ENCODE results near the gene FHIT. TPM values are rescaled to one million over a fixed set of nuclear protein-coding genes. Genes with fewer than 3 reads are reported as not detected.
"Not testable (repeated sequence)": the region's sequence is repeated elsewhere in the genome, so short reads cannot be mapped to it uniquely, and the experiment has no call there.

FHIT gene
- total RNA-seq, 4 donors from 2014 or later: 3.5 to 17.0 (median 16.7) TPM

DNA sequence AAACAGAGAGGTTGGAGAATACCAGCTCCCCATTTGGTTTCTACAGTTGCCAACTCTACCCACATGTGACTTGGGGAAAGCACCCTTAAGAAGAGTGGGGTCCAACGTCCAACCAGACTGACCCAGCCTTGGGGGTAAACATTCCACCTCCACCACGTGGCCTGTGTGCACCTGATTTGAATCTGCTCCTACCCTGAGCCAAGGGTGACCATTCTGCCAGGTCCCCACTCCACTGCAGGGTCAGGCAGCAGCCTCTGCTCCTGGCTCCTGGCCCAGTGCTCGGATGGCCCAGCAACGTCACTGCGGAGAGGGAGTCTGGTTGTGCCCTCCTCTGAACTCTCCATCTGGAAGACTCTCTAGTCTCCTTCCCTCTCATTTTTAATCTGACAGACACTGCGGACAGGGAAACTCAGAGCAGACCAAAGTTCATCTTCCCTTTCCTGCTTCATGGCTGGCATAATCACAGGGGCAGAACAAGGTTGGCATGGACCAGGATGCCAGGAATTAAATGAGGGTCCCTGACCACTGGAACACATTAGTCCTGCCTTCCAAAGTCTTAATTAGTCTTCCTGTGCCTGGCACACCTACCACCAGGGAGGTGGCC lies 29.4 kb downstream of the FHIT start:
- DNase-seq: peak in 2 of 3 donors; percentile 45 to 55
- Histone ChIP-seq H3K9me3 (peaks cover 0 to 5% (median 0%) of the 10 kb centered on the region in 4 donors), H3K27me3 (no peaks in the 10 kb centered on the region), H3K27ac (no peak overlapping the region), H3K4me1 (no peaks in the 10 kb centered on the region), H3K36me3 (no peaks in the 10 kb centered on the region), H3K4me3 (no peak overlapping the region)
- TF ChIP-seq, protein P1, sequence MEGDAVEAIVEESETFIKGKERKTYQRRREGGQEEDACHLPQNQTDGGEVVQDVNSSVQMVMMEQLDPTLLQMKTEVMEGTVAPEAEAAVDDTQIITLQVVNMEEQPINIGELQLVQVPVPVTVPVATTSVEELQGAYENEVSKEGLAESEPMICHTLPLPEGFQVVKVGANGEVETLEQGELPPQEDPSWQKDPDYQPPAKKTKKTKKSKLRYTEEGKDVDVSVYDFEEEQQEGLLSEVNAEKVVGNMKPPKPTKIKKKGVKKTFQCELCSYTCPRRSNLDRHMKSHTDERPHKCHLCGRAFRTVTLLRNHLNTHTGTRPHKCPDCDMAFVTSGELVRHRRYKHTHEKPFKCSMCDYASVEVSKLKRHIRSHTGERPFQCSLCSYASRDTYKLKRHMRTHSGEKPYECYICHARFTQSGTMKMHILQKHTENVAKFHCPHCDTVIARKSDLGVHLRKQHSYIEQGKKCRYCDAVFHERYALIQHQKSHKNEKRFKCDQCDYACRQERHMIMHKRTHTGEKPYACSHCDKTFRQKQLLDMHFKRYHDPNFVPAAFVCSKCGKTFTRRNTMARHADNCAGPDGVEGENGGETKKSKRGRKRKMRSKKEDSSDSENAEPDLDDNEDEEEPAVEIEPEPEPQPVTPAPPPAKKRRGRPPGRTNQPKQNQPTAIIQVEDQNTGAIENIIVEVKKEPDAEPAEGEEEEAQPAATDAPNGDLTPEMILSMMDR (IDR thresholded peaks at IDR 0.05): no peak
- no peak for TF ChIP-seq POLR2A (IDR thresholded peaks at IDR 0.05)

DNA sequence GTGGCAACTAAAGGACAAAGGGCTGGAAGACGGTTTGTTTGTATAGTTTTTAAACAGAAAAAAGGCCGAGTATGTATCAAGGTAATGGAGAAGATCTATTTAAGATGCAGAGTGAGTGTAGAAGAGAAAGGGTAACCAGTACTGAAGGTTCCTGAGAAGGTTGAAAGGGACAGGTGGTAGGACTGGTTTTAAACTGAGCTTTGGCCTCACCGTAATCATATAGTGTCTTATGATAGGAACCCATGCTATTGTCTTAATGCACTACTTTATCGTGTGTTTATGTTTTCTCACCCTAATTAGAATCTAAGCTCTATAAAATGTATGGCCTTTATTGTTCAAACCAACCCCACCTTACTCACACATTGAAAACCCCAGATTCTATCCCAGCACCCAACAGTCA lies 32.7 kb downstream of the FHIT start:
- H3K27ac ChIP-seq: no peak overlapping the region
- no peaks in the 10 kb centered on the region for H3K4me1 ChIP-seq
- TF ChIP-seq, protein P1 (IDR thresholded peaks at IDR 0.05): no peak
- TF ChIP-seq POLR2A (IDR thresholded peaks at IDR 0.05): no peak
- no peak overlapping the region for H3K4me3 ChIP-seq
- no peak for DNase-seq
- H3K9me3 ChIP-seq: peaks cover 0 to 5% (median 0%) of the 10 kb centered on the region in 4 donors
- no peaks in the 10 kb centered on the region for H3K36me3 ChIP-seq
- no peaks in the 10 kb centered on the region for H3K27me3 ChIP-seq

DNA sequence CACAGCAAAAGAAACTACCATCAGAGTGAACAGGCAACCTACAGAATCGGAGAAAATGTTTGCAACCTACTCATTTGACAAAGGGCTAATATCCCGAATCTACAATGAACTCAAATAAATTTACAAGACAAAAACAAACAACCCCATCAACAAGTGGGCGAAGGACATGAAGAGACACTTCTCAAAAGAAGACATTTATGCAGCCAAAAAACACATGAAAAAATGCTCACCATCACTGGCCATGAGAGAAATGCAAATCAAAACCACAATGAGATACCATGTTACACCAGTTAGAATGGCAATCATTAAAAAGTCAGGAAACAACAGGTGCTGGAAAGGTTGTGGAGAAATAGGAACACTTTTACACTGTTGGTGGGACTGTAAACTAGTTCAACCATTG lies 35.1 kb downstream of the FHIT start:
- H3K4me1 ChIP-seq, H3K4me3 ChIP-seq, H3K27me3 ChIP-seq, DNase-seq, H3K9me3 ChIP-seq, H3K27ac ChIP-seq, H3K36me3 ChIP-seq: not testable (repeated sequence)

DNA sequence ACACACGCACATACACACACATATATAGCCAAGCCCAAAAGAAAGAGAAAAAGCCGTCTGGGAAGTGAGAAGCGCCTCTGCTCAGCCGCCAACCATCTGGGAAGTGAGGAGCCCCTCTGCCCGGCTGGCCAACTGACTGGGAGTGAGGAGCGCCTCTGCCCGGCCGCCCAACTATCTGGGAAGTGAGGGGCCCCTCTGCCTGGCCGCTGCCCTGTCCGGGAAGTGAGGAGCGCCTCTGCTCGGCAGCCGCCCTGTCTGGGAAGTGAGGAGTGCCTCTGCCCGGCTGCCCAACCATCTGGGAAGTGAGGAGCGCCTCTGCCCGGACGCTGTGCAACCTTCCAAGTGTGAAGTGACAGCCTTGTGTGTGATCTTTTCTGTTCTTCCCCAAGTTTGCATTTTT lies 49.2 kb downstream of the FHIT start:
- Histone ChIP-seq H3K4me3 (no peak overlapping the region), H3K4me1 (no peaks in the 10 kb centered on the region), H3K36me3 (no peaks in the 10 kb centered on the region), H3K27me3 (no peaks in the 10 kb centered on the region), H3K9me3 (no peaks in the 10 kb centered on the region), H3K27ac (no peak overlapping the region)
- no peak for DNase-seq
- TF ChIP-seq, protein P1 (IDR thresholded peaks at IDR 0.05): no peak
- no peak for TF ChIP-seq POLR2A (IDR thresholded peaks at IDR 0.05)

DNA sequence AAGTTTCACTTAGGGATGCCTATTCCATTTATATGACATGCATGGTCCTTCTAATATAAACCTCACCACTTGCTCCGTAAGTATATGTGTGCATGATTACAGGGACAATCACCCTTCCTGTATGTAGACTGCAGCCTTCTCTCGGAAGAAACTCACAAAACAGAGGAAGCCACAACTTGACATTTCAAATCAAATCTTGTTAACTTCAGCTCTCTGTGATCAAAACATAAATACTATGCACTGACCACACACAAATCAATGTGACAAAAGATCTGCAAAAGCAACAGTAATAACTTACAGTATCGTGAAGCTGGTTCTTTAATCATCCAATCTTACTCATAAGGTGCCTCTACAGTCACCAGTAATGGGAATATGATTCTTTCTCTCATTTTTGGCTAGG lies 50.2 kb downstream of the FHIT start:
- no peak for DNase-seq
- no peak overlapping the region for H3K4me3 ChIP-seq
- no peaks in the 10 kb centered on the region for H3K4me1 ChIP-seq
- no peak for TF ChIP-seq POLR2A (IDR thresholded peaks at IDR 0.05)
- TF ChIP-seq, protein P1 (IDR thresholded peaks at IDR 0.05): no peak
- H3K27me3 ChIP-seq: no peaks in the 10 kb centered on the region
- no peaks in the 10 kb centered on the region for H3K9me3 ChIP-seq
- H3K36me3 ChIP-seq: no peaks in the 10 kb centered on the region
- no peak overlapping the region for H3K27ac ChIP-seq

DNA sequence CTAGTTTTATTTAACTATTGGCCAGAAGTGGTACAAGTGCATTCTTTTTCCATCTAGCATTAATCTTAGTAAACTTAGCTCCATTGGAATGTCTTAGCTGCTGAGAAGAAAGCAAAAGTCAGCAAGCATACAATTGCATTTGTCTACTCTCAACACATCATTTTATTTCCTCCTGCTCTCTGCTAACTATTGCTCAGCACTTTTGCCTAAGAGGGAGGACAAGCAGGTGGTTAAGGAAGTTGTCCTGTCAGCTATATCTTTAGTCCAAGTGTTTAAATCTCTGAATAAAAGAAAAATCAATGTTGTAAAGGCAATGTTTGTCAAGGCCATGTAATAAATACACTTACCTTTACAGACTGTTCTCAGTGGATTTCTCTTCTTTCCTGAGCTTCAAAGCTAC lies 51.0 kb downstream of the FHIT start:
- TF ChIP-seq, protein P1 (IDR thresholded peaks at IDR 0.05): no peak
- no peak for TF ChIP-seq POLR2A (IDR thresholded peaks at IDR 0.05)

More for the DNA sequence above, 51.0 kb downstream of the FHIT start:
- no peaks in the 10 kb centered on the region for H3K36me3 ChIP-seq
- no peaks in the 10 kb centered on the region for H3K9me3 ChIP-seq
- no peaks in the 10 kb centered on the region for H3K27me3 ChIP-seq
- no peaks in the 10 kb centered on the region for H3K4me1 ChIP-seq
- no peak overlapping the region for H3K27ac ChIP-seq
- no peak for DNase-seq
- H3K4me3 ChIP-seq: no peak overlapping the region

Data from Peyer's patch (tissue), 4 donors.